CD4-positive, alpha-beta T cell treated with Interleukin-6 for 4 hours (primary cell): ENCODE measurements around the gene SF3A1.
A peak's percentile ranks its signal among the peaks of the same experiment; 100 is the strongest.

Experiments used
- DNase-seq: peaks from one replicate; pipeline ENCODE4 v3.0.0-alpha.2; 2020; ENCODE audit warnings: mixed read lengths

Gene SF3A1

DNA sequence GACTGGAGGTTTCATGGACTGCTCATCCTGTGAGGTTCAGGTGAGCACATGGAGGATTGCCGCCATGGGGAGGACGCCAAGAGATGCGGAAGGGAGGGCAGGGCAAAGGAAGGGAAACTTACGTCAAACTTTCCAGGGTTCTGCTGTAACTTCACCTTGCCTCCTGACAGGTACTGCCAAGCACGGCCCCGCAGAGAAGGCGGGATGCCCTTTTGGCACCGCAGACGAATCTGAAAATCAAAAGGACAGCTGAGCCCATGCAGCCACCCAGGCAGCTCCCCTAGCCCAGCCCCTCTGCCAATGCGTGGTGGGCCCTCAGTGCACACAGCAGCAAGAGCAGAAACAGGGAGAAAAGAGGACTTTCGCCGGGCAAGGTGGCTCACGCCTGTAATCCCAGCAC lies 57.4 kb downstream of the SF3A1 start:
- DNase-seq: no peak

DNA sequence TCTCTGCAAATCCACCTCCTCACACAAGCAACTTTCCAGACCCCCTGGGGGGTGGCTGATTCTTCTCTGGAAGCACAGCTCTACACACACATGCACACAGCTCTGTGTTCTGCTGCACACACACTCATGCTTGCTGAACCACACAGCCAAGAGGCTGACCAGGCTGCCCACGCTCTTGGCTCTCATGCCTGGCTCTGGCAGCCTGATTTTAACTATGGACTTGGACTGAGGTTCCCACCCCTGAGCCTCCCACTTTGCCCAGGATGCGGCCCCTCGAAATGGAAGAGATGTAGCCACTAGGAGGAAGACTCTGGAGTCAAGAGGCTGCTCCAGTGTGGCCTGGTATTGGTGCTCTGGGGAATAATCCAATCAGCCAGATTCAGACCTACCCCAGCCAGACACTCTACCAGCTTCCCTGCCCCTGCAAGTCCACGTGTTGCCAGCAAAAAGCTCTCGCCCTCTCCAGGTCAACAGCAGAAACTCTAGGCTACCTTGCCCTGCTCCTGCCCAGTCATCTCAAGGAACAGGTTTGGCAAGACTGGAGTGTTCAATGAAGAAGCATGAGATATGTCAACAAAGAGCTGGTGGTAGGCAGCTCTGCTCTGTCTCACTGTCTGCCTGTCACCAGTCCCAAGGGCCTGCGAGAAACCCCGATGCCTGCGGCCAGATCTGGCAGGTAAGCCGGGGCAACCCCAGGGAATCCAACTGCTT lies 58.5 kb downstream of the SF3A1 start:
- no peak for DNase-seq

DNA sequence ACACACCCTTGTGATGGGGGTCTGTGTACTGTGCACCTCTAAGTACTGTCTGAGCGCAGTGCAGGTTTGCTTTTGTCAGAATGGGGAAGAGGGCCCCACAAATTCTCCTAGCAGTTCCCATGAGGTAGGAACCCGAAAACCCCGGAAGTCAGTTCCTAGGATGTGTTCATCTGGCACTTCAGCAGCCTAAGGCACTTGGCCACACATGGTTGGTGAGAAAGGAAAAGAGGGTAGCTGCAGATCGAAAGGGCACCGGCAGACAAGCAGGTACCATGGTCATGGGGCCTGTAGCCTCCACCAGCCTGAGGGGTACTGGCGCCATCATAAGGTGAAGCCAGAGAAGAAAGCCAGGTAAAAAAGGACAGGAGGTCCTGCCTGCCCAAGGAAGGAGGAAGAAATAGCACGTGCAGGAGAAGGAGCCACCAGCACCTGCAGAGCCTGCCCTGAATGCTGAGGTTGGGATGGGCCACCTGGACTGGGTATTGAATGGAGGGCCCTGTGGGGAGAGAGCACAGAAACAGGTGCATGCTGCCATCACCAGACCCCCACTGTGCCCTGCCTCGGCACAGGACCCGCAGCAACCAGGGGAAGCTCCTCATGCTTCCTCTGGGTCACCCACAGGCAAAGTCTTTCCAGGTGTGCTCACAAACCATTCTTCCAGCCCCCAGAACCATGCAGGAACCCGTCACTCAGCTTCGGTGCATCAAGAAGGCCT lies 59.3 kb downstream of the SF3A1 start:
- DNase-seq: no peak

DNA sequence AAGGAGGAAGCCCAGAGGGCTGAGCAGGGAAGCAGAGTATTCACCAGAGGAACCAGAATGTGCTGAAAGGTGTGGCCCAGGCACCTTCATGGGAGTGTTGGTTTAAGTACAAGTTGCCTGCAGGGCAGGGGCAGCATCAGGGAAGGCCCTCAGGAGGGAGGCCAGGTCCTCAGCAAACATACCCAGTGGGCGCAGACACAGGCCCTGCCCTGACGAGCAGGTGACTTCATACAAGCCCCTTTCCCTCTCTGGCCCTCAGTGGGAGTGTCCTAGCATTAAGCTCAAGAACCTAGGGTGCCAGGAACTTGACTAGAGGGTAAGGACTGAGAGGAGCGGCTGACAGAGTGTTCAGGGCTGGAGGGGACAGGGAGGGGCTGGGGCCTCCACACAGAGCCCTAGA lies 59.9 kb downstream of the SF3A1 start:
- DNase-seq: no peak

DNA sequence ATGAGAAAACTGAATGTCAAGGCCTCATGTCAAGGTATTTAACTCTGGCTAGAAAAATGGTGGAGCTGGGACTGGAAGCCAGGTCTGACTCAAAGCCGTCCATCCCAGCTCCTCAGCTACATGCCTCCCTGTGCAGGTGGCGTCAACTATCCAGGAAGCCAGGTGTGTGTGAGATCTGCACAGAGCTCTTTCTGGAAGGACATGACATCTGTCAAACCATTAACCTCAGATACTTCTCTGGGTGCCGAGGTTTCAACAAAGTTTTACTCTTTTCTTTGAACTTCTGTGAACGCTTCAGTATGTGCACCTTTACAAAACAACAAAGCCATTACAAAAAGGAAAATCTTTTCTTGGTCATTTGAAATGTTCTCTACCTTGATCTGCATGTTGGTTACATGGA lies 60.4 kb downstream of the SF3A1 start:
- peak; percentile 40 for DNase-seq

DNA sequence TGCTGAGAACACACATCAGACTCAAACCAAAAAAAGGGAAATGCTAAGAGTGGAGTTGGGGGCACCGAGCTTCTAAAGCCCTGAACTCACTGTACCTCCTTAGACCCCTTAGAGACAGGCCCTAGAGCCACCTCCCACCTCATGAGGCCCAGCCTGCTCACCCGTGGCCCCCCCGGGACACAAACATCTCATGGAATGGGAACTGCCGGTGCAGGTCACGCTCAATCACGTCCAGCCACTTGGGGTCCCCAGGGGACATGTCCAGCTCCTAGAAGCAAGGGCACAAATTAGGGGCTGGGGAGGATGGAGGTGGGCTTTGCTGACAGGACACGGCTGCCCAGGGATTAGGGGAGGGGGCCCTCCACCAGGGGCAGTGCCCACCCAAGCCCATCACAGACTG lies 61.1 kb downstream of the SF3A1 start:
- no peak for DNase-seq

DNA sequence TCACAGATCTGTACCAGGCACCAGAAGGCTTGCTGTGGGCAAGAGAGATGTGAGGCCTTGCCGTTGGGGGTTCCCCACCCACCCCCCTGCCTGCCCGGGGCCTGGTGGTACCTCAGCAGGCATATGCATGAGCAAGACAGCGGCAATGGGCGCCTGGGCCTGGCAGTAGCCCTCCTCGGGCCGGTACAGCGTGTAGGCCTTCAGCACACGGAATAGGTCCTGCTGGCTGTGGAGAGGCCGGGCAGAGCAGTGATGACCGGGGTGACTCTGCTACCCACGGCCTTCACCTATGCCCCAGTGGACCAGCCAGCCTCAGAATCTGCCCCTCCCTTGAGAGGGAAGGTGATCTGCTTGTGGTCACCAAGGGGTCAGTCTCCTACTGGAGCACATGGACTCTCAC lies 61.9 kb downstream of the SF3A1 start:
- no peak for DNase-seq

DNA sequence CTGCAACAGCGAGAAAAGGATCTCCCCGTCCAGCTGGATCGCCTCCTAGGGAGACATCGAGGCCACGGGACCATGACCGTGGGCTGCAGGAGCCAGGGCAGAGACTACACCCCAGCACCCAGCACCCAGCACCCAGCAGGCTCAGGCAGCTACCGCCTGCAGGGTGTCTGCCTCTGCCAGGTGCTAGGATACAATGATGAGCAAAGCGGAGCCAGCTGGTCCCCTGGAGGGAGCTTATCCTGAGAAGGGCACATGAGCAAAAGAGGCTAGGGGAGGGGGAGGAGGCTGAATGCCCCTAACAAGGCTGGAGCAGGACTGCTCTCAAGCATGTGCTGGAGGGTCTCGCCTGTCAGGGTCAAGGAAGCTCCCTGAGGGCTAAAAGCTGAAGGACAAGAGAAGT lies 62.6 kb downstream of the SF3A1 start:
- no peak for DNase-seq

DNA sequence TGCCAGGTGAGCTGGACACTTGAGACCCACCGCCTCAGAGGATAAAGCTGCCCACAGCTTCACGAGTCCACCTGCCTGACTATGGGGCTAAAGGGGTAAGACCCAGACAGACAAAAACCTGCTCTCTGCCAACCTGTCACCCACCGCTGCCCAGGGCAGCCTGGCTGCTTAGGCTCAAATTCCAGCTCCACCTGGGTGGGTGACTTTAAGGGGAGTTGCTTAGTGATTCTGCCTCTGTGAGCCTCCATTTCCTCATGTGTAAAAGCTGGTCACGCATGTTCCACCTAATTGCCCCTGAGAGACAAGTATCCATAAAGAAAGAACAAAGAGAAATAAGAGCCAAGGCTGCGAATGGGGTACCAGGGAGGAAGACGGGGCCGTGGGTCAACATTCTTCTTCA lies 63.7 kb downstream of the SF3A1 start:
- DNase-seq: no peak

DNA sequence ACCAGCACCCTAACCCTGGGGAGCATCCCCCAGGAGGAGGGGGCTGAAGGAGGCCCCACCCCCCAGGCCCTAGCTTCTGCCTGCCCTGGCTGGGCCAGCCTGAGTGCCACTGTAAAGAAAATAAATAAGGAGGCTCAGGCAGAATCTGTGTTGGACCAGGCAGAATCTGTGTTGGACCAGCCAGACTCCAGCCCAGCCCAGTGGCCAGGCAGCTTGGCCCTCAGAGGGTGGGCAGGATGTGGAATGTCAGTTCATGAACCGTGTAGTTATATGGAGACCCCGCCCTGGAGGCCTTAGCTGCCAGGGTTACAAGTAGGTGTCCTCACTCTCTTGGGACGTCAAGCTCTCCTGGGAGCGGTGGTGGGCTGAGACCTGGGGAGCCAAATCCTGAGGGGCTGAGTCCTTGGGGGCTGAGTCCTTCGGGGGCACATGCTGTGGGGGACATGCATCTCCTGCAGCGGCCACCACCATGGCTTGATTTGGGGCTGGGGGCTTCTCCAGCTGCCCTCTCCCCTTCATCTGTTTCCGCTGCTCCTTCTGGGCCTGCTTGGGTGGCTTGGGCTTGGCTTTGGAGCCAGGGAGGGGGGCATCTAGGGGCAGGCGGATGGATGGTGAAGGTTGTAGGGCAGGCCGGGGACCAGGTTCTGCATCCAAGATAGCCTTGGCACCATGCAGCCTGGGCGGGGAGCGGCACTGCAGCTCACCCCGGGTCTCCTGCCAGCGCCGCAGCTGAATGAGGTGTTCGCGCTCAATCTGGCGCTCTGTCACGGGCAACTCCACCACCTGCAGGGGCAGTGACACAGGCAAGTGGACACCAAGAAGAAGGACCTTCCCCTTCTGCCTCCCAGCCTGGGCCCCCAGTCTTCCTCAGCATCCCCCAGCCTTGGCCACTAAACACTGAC lies 64.4 kb downstream of the SF3A1 start:
- no peak for DNase-seq

DNA sequence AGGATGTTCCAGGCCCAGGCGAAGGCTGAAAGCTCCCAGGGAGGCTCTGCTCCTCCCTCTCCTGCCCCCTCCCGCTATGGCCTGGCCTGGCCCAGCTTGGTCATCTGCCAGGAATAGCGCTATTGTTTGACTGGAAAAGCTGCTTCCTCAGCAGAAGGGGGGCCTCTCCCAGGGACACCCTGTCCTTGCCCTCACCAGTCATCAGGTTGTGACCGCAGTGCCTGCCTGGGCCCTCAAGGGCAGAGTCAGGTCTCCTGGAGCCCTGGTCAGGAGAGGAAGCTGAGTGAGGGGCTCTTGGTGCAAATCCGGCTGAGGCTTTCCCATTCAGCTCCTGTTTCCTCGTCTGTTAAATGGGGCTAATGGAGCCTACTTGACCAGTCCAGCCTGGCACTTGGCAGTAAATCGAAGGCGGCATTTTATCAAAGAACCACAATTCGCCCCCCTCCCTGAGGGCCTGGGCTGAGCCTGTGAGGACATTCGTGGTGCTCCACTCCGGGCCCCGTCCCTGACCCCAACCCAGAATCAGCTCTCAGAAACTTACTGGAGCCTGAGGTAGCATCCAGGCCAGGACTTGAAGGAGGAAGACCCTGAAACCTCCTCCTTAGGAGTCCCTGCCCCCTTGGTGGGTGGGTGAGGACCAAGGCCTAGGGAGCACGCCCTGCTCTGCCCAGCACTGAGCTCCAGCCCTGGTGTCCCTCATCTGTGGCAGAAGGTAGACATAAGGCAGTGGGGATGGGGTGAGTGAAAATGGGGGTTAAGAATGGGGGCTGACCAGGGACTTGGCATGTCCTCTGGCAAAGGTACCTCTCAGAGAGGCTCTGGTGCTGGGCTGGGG lies 65.4 kb downstream of the SF3A1 start:
- no peak for DNase-seq

DNA sequence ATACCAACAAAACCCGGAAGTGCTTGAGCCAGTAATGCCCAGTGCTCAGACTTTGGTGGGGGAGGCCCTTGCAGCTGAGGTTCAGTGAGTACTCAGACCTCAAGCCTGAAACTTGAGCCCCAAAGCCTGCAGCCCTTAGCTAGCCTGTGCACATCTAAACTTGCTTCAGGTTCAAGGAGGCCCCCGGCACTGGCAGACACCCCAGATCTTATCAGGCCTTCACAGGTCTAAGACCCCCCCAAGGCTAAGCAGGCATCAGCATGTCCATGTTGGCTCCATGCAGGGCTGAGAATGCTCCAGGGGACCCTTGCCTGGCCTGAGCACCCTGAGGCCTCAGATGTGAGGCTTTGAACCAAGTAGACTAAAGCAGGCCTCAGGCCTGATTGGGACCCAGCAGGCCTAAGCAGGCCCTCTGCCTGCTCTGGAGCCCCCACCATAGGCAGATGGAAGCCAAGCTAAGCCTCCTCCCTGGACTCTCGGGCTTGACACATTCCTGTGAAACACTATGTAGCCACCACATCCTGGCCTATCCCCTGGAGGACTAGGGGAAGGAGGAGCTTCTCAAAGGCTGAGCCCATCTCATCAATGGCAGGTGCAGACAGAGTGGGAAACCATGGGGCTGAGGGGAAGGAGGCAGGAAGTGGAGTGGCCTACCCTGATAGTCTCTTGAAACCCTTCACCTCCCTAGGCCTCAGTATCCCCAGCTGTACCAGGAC lies 66.2 kb downstream of the SF3A1 start:
- DNase-seq: peak; percentile 31

DNA sequence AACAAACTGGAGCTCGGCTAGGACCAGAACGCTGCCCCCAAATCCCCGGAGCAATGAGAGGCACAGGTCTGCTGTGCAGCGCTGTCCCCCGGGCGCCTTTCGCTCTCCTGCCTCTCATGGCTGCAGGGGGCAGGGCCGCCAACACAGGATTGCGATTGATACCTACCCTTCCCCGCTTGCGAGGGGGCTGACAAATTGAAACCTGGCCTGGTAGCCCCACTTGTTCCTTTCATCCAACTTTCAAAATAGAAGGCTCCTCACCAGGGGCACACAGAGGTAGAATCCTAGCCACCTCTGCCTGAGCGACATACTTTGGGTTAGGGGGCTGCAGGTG lies 66.7 kb downstream of the SF3A1 start:
- no peak for DNase-seq

DNA sequence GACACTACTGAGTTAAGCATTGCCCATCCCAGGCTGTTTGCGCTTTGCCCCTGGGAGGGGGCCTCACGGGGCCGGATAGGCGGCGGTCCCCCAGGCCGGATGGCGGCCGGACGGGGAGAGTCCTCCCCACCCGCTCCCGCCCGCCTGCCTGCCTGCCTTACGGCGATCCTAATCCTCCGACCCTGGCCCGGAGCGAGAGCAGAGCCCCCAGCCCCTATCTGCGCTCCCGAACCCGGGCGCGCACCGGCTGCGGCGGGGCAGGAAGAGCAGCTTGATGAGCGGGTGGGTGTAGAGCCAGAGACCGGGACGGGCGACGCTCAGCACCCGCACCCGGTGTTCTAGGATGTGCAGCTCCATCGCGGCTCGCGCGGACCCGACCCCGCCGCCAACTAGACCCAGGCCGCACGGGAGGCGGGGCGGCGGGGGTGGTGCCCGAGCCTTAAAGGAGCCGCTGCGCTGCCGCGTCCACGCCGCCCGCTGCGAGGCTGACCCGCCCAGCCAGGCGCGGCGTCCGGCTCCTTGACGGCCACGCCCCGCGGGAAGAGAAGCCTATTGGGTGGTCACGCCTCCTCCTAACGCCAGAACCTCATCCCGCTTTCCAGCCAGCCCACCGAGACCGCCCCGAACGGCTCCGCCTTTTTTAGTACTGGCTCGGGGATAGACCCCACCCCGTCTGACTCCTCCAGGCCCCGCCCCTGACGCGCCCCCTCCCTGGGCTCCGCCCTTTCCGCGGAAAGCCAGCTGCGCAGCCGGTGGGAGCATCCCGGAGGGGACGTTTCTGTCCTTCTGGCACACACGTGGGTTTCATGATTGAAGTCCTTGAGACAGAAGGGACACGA lies 67.3 kb downstream of the SF3A1 start, which contains the start of gene CASTOR1:
Gene CASTOR1 (minus strand): TSS at position 365 of the 839 bp plus-strand sequence. CDS start 8 bp downstream, at position 357.
- peak; percentile 96 for DNase-seq

DNA sequence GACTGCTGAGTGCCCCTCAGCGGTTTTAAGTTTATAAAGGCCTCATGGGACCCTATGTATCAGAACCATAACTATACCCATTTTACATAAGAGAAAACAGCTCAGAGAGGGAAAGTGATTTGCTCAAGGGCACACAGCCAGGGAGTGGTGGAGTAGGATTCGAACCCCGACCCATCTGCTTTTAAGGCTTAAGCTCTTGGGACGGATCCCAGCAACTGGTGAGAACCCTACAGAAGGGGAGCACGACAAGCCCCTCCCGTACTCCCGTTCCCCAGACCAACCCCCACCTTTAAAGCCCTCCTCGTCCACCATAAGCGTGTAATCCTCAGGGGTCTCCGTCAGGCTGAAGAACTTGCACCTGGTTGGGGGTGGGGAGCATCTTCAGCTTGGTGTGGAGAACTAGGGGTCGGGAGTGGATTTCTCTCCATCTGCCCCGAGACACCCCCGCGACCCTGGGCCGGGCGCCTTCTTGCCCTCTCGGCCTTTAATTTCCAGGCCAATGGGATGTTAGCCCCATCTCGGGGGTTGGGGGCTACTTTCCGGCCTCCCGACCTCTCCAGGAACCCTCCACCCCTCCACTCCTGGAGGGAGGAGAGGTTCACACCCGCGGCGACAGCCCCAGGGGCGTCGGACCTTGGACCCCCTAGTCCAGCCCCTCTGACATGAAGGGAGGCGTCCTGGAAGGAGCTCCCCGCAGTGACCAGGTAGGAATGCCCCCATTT lies 68.1 kb downstream of the SF3A1 start:
- no peak for DNase-seq

DNA sequence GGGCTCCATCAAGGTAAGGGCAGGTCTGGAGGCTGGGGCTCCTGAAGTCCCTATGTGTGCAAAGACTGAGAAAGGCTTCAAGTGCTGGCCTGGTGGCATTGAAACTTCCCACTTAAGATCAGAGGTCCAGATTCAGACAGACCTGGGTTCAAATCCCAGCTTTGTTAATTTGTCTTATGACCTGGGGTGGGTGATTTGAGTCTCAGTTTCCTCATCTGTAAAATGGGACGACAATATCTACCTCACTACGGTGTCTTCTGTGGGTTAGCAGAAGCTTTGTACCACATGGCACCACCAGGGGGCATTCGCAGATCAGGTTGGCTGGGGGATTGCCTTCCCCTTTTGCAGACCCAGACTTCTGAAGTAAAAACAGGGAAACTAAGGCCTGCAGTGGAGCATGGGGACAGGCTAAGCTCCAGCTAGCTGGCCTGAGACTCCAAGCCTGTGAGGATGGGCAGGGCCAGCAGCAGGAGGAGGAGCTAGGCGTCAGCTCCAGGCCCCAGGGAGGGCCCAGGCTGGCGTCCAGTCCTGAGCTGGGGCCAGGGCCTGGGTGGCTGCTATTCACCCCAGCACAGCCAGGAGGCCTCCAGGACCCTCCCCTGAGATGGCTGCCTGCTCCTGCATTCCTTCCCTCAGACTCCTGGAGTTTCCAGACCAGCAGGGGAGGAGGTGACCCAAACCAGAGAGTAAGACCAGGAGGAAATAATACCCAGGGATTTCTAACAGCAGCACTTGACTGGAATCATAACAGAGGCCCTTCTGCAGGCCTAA lies 68.9 kb downstream of the SF3A1 start:
- peak; percentile 93 for DNase-seq

DNA sequence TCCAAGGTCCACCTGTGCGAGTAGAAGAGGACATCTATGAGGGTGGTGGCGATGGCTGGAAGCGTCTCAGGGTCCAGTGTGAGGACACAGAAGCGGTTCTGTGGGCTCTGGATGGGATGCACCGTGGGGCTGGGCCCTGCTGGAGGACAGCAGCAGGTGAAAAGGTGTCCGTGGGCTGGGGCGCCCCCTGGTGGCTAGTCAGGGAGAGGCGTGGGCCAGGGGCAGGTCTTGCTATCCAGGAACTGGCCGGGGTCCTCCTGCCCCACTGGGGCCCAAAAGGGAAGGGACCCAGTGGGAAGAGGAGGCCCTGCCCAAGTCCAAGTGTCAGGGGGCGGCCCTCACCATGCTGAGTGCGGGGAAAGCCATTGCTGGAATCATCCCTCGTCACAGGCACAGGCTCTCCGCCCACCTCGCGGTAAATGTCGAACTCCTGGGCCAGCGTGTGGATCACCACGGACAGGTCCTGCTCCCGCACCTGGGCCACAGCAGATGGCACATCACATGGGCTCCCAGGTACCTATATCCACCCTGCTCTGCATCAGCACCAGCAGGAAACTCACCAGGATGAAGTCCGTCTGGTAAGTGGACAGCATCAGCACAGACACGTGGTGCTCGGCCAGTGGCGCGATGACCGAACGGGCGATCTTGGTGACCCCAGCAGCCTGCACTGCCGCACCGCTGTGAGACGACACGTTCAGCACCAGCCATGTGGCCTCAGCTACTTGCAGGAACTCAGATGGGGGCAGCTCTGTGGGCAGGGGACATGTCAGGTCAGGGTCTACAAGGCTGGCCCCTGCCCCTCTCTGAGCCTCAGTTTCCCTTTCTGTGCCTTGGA lies 69.7 kb downstream of the SF3A1 start:
- DNase-seq: peak; percentile 91

DNA sequence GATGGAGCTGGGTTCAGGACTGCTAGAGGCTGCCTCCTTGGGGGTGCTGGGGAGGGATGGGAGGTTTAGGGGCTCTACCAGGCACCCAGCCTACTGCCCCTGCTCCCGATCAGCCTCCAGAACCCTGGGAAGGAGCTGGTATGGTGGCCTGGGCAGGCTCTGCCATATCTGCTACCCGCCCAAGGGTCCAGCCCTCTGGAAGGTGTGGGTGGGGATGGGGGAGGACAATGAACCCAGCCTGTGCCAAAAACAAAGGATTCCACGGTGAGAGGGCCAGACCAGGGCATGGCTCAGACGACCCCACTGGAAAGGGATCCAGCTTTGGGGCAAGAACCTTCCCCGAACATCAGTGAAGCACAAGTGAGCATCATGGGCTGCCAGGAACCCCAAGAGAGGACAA lies 70.4 kb downstream of the SF3A1 start:
- DNase-seq: no peak

DNA sequence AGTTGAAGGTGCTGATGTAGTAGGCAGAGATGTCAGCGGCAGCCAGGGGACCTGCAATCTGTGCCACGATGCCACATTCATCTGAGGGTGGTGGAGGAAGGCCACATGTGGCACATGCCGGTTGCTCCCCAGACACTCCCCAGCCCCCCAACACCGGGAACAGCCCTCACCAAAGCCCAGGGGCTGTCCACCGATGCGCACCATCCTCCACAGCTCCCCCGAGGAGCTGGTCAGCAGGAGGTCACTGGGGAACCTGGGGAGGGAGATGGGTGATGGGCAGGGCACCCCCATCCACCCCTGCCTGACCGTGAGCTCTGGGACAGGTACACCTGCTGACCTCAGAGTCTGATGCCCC lies 70.9 kb downstream of the SF3A1 start:
- no peak for DNase-seq
